GM18508 (cell line): ENCODE measurements around the gene MPPED2.

Experiments used
- ATAC-seq: cut with Tn5 transposase; IDR thresholded peaks from one replicate; pipeline ENCODE4 v1.9.1; 2021; ENCODE audit warnings: moderate number of reproducible peaks; ENCODE audit not compliant: insufficient read depth, unreplicated experiment

The MPPED2 gene

GRCh38 chr11:30424844-30425243 lies 161.3 kb downstream of the MPPED2 start:
- ATAC-seq: no peak

DNA sequence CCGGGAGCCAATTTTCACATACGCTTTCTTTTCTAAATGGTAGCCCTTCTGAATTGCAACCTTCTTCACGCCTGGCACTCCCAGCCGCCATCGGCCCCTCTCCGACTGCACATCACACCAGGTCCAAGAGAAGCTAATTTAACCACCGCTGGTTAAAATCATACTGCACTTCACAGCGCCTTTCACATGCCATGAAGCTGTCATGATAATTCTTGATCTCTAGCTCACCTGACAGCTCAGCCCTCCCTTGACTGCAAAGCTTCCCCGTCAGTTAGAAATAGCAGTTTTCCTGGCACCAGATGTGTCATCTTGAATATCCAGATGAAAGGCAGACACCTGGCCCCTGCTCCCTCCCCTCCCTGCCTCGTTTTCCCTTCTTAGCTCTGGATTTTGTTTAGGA lies 161.8 kb downstream of the MPPED2 start:
- no peak for ATAC-seq

- ATAC-seq: no peak
These were observed 162.3 kb downstream of the MPPED2 start for GRCh38 chr11:30423886-30424285.

- ATAC-seq: no peak
These were observed 162.9 kb downstream of the MPPED2 start for GRCh38 chr11:30423279-30423648.

GRCh38 chr11:30422447-30423278 lies 163.5 kb downstream of the MPPED2 start:
- ATAC-seq: no peak

DNA sequence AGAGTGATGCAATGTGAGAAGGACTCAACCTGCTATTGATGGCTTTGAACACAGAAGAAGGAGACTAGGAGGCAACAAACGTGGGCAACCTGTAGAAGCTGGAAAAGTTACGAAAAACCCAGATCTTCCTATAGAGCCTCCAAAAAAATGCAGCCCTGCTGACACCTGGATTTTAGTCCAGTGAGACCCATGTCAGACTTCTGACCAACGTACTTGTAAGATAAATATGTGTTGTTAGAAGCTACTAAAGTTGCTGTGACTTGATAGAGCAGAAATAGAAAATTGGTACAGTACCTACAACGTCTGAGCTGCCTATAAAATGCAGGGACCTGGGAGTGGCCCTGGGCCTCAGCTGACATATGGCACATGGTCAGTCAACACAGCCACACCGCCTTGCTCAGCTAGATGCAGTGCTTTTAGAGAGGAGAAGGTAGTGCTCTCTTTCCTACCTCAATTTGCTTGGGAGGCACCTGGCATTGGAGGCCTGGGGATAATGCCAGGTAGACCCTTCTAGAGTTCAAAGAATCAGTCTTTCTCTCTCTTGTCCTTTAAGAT lies 165.8 kb downstream of the MPPED2 start:
- no peak for ATAC-seq

GRCh38 chr11:30414806-30415205 lies 171.3 kb downstream of the MPPED2 start:
- ATAC-seq: no peak

DNA sequence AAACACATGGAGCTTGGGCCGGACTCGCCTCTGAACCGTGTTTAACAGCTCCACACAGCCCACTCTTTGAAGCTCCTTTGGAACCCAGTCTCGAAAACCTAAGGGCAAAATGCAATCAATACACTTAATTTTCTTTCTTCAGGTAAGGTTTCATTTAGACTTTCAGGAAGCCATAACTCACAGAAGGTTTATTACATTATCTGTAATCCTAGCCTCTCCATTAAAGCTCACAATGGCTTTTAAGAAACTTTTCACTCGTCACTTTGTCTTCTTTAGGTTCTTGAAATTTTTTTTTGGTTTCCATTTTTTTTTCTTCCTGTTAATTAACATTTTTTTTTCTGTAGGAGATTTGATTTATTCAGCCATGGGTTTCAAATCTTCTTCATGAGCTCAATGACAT lies 171.9 kb downstream of the MPPED2 start:
- ATAC-seq: no peak

DNA sequence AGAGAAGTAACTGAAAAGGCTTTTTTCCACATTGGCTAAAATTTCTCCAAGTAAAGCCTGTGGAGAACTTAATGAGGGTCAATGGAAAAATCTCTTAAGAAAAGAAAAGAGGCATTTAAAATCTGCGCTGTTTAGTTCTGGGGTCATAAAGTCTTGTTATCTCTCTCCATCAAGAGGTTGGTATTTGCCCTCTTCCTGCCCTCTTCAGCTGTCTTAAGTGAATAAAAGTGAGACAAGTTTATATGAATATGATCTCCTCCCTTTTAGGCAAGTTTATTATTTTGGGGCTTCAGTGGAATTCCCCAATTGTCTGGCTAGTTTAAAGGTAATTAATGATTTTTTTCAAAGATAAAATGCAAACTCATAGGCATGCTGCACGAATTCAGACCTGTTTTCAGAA lies 173.6 kb downstream of the MPPED2 start:
- no peak for ATAC-seq

- ATAC-seq: no peak
These were observed 174.8 kb downstream of the MPPED2 start for GRCh38 chr11:30411383-30411782.

- ATAC-seq: no peak
These were observed 179.0 kb downstream of the MPPED2 start for GRCh38 chr11:30406978-30407762.

- ATAC-seq: no peak
These were observed 180.8 kb downstream of the MPPED2 start for GRCh38 chr11:30405385-30405784.

DNA sequence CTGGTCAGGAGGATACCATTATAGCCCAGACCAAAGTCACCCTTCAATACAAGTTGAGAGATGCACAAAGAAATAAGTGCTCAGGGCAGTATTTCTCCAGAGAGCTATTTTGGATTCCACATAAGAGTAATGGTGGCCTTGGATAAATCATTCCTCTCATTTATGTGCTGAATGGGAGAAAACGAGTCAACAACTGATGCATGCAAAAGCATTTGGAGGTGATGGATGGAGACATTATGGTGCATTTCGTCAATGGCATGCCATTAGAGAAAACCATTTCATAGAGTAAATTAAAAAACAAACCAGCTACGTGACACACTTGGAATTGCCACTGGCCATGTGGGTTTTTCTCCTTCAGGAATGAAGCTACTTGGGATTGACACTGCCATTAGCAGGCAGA lies 182.0 kb downstream of the MPPED2 start:
- ATAC-seq: no peak

- ATAC-seq: no peak
These were observed 190.4 kb downstream of the MPPED2 start for GRCh38 chr11:30395751-30396150.

DNA sequence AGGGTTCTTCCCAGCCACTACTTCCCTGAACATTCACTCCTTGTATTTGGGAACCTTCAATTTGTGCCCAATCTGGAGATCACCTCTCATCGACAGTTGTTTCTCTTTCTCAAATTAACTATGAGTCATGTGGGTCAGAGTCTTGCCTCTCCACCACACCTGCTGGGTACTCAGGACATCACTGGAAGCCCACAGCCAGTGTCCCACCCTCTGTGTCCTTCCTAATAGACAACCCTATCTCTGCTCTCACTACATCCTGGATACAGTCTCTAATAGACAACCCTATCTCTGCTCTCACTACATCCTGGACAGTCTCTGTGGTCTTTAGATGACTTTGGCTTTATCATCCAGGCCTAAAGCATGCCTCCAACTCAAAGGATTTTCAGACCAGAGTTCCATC lies 193.1 kb downstream of the MPPED2 start:
- ATAC-seq: no peak

DNA sequence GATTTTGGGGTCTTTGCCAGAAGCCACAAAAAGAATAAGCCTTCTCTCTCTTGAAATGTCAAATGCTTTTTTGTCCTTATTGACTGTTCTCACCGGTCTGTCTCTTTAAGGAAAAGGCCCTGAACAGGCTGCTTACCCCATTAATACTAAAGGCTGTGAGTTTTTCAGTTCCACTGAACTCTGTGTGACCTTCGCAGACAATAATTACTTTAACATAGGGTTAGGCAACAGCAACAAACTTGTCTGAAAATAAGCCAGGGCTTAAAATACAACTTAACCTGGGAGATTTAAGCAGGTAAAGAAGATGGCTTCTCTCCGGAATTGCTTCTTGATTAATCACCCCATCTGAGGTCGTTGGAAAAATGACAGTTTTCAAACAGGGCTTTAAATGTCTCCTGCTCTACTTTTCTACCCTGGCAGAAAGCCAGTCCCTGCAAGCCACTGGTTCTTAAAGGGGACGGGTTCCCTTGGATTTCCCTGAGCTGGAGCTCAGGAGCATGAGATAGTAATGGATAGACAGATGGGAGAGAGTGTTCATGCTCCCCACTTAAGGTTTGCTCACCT lies 193.8 kb downstream of the MPPED2 start:
- no peak for ATAC-seq

GRCh38 chr11:30388957-30389356 lies 197.2 kb downstream of the MPPED2 start:
- ATAC-seq: no peak

- no peak for ATAC-seq
These were observed 198.0 kb downstream of the MPPED2 start for GRCh38 chr11:30387891-30388861.

DNA sequence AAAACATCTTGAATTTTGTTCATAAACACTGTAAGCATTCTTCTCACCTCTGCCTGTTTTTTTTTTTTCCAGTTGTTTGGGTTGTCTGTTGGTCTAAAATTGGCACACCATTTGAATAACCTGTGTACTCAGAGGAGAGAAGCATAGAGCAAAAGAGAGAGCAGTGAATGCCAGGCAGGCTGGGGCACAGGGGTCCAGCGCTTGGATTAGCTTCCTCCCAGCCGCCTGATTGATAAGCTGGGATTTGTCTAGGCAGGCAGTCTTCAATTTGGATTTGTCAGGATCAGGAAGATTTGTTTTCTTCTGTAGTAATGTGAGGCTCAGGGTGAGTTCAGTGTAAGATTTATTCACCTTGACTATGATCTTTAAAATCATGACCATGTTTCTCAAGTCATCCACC lies 204.3 kb downstream of the MPPED2 start:
- no peak for ATAC-seq

GRCh38 chr11:30380846-30381245 lies 205.3 kb downstream of the MPPED2 start:
- no peak for ATAC-seq
